PC-9 (cell line): ENCODE results near the gene TEDC2. TPM values are rescaled to one million over a fixed set of nuclear protein-coding genes. Genes with fewer than 3 reads are reported as not detected.

Experiments
- BruUV-seq: library from RNA; stranded (reverse); fragments of 400-500 nt; replicated peaks from 2 replicates; lab custom pipeline; 2021; lab: Mats Ljungman, UMichigan
- CTCF ChIA-PET: fragments of 300-600 bp; sonication (Branson Sonifier 250); formaldehyde crosslinking; loops from one replicate; lab custom pipeline; 2022; ENCODE audit warnings: antibody characterized with exemption; lab: Charles Lee
- POLR2A ChIA-PET: fragments of 300-600 bp; sonication (Branson Sonifier 250); formaldehyde crosslinking; loops from one replicate; lab custom pipeline; 2022; ENCODE audit warnings: antibody characterized with exemption; ENCODE audit not compliant: unreplicated experiment; lab: Charles Lee
- DNase-seq, 2 experiments: peaks; one replicate each; pipeline versions ENCODE4 v3.0.0 to v3.0.0-alpha.2; 2015 to 2022; ENCODE audit warnings: mixed read lengths in 1 of 2
- H2AFZ ChIP-seq: fragments of 200-600 bp; sonication (generic); 2 replicates; pipeline ENCODE4 v1.8.1; 2017; ENCODE audit warnings: antibody characterized with exemption
- H3F3A ChIP-seq: fragments of 200-600 bp; sonication (generic); 2 replicates; pipeline ENCODE4 v1.8.1; 2017; ENCODE audit warnings: antibody characterized with exemption, mild to moderate bottlenecking, low read depth; ENCODE audit not compliant: insufficient read depth
- H3K27ac ChIP-seq: fragments of 200-600 bp; sonication (generic); 2 replicates; pipeline ENCODE4 v1.6.1; 2016; ENCODE audit warnings: mixed run types
- H3K27me3 ChIP-seq: fragments of 200-600 bp; sonication (generic); 2 replicates; pipeline ENCODE4 v1.6.1; 2016; ENCODE audit warnings: low read depth, mixed run types; ENCODE audit not compliant: insufficient read depth
- H3K36me3 ChIP-seq: fragments of 200-600 bp; sonication (generic); 2 replicates; pipeline ENCODE4 v1.6.1; 2016; ENCODE audit warnings: low read depth, mixed run types
- H3K4me1 ChIP-seq: fragments of 200-600 bp; sonication (generic); replicated peaks from 2 replicates; pipeline ENCODE4 v1.6.1; 2016; ENCODE audit warnings: mixed run types; ENCODE audit not compliant: insufficient read depth
- H3K4me2 ChIP-seq: fragments of 200-600 bp; sonication (generic); 2 replicates; pipeline ENCODE4 v1.6.1; 2017; ENCODE audit warnings: mixed run types
- H3K4me3 ChIP-seq: fragments of 200-600 bp; sonication (generic); 2 replicates; pipeline ENCODE4 v1.6.1; 2016; ENCODE audit warnings: mixed run types
- H3K79me2 ChIP-seq: fragments of 200-600 bp; sonication (generic); 2 replicates; pipeline ENCODE4 v1.6.1; 2017; ENCODE audit warnings: low read depth, mixed run types
- H3K9me2 ChIP-seq: fragments of 200-600 bp; sonication (generic); 2 replicates; pipeline ENCODE4 v1.8.1; 2017; ENCODE audit warnings: mild to moderate bottlenecking; ENCODE audit not compliant: insufficient read depth
- H3K9me3 ChIP-seq: fragments of 200-600 bp; sonication (generic); 2 replicates; pipeline ENCODE4 v1.8.1; 2016; ENCODE audit warnings: low read depth; ENCODE audit not compliant: insufficient read depth
- H4K20me1 ChIP-seq: fragments of 200-600 bp; sonication (generic); 2 replicates; pipeline ENCODE4 v1.8.1; 2017; ENCODE audit not compliant: insufficient read depth
- EZH2 ChIP-seq: fragments of 200-600 bp; sonication (generic); IDR thresholded peaks from 2 replicates; pipeline ENCODE4 v1.8.0; 2017; ENCODE audit warnings: antibody characterized with exemption, low read depth
- intact Hi-C: fragments of 100-400 bp; cut with micrococcal nuclease; formaldehyde crosslinking; loops from one replicate; pipeline ENCODE4 v1.10.0; 2022; ENCODE audit not compliant: unreplicated experiment
- total RNA-seq: library from RNA; stranded (reverse); gene quantifications from 2 replicates; pipeline ENCODE4 v1.2.3, GENCODE V29; 2021
- TF ChIP-seq, protein P1 (sequence below): fragments of 200-600 bp; sonication (generic); conservative IDR thresholded peaks from 2 replicates; pipeline ENCODE4 v1.6.1; 2017; ENCODE audit warnings: mixed run types, antibody characterized with exemption, mild to moderate bottlenecking, moderate library complexity

TEDC2 gene
- total RNA-seq, 1 experiment from 2014 or later = 26.3 TPM

DNA sequence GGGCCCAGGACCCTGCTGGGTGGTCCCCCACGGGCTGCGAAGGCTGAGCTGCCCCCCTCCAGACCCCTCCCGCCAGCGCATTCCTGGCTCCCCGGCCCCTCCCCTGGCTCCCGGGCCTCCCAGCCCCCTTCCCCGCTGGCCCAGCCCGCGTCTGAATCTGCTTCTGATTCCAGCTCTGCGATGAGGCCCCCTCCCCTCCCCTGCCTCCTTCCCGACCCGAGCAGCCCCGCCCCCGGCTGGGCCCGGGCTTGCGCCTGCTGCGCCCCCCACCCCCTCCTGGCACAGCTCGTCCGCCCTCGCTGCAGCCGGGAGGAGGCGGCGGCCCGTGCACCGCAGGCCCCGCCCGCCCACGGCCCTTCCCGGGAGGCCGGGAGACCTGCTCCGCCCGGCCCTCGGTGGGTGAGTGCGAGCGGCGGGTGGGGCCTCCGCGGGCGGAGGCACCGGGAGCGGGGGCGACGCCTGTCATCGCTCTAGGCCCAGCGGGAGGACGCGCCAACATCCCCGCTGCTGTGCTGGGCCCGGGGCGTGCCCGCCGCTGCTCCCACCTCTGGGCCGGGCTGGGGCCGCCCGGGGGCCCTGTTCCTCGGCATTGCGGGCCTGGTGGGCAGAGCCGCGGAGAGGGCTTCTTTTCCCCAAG lies 11.2 kb downstream of the TEDC2 start, which contains the start of gene NTN3:
NTN3 (plus strand) TSS at position 282 of the 637 bp plus-strand sequence. CDS start 405 bp downstream, outside the sequence.
- H4K20me1 ChIP-seq = peaks cover 4% of the 10 kb centered on the region; the same call in 1 of the 2 replicates
- peaks cover 28% of the 10 kb centered on the region; the same call in 1 of the 2 replicates for H3F3A ChIP-seq
- peaks cover 24% of the 10 kb centered on the region; the same call in 1 of the 2 replicates for H3K4me1 ChIP-seq
- no peaks in the 10 kb centered on the region for H3K27me3 ChIP-seq
- peaks cover 10% of the 10 kb centered on the region for H3K79me2 ChIP-seq
- H3K27ac ChIP-seq = no peak within 1 kb of the TSS
- BruUV-seq = no TSS peak
- no peaks in the 10 kb centered on the region for H3K9me2 ChIP-seq
- no peak within 1 kb of the TSS for H3K4me2 ChIP-seq
- intact Hi-C loops = no loop called here
- H3K4me3 ChIP-seq = no peak within 1 kb of the TSS
- DNase-seq = peak in 1 of 2 experiments; percentile 28
- H3K36me3 ChIP-seq = no peaks in the 10 kb centered on the region
- ChIA-PET CTCF (no interaction called here), POLR2A (interaction anchor here (0.6 kb wide), 1 partner anchor 213 kb away, joined by 6 read pairs; no protein-coding TSS in a partner anchor)
- no peaks in the 10 kb centered on the region for H3K9me3 ChIP-seq
- TF ChIP-seq, protein P1, sequence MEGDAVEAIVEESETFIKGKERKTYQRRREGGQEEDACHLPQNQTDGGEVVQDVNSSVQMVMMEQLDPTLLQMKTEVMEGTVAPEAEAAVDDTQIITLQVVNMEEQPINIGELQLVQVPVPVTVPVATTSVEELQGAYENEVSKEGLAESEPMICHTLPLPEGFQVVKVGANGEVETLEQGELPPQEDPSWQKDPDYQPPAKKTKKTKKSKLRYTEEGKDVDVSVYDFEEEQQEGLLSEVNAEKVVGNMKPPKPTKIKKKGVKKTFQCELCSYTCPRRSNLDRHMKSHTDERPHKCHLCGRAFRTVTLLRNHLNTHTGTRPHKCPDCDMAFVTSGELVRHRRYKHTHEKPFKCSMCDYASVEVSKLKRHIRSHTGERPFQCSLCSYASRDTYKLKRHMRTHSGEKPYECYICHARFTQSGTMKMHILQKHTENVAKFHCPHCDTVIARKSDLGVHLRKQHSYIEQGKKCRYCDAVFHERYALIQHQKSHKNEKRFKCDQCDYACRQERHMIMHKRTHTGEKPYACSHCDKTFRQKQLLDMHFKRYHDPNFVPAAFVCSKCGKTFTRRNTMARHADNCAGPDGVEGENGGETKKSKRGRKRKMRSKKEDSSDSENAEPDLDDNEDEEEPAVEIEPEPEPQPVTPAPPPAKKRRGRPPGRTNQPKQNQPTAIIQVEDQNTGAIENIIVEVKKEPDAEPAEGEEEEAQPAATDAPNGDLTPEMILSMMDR = no peak
- TF ChIP-seq EZH2 = no peak
- no peak within 1 kb of the TSS for H2AFZ ChIP-seq

DNA sequence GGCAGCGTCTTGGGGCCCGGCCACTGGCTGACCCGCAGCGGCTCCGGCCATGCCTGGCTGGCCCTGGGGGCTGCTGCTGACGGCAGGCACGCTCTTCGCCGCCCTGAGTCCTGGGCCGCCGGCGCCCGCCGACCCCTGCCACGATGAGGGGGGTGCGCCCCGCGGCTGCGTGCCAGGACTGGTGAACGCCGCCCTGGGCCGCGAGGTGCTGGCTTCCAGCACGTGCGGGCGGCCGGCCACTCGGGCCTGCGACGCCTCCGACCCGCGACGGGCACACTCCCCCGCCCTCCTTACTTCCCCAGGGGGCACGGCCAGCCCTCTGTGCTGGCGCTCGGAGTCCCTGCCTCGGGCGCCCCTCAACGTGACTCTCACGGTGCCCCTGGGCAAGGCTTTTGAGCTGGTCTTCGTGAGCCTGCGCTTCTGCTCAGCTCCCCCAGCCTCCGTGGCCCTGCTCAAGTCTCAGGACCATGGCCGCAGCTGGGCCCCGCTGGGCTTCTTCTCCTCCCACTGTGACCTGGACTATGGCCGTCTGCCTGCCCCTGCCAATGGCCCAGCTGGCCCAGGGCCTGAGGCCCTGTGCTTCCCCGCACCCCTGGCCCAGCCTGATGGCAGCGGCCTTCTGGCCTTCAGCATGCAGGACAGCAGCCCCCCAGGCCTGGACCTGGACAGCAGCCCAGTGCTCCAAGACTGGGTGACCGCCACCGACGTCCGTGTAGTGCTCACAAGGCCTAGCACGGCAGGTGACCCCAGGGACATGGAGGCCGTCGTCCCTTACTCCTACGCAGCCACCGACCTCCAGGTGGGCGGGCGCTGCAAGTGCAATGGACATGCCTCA lies 12.0 kb downstream of the TEDC2 start:
- CTCF ChIA-PET = no interaction called here
- peaks cover 13% of the 10 kb centered on the region for H3K79me2 ChIP-seq
- no peak overlapping the region for H2AFZ ChIP-seq
- H4K20me1 ChIP-seq = peaks cover 10% of the 10 kb centered on the region
- no peak for DNase-seq
- no peak for TF ChIP-seq EZH2
- TF ChIP-seq, protein P1 = no peak
- no peak overlapping the region for H3K4me3 ChIP-seq
- no peak overlapping the region for H3K4me2 ChIP-seq
- H3K27ac ChIP-seq = no peak overlapping the region
- peaks cover 30% of the 10 kb centered on the region; the same call in 1 of the 2 replicates for H3F3A ChIP-seq
- BruUV-seq = no TSS peak
- H3K4me1 ChIP-seq = peaks cover 27% of the 10 kb centered on the region; the same call in 1 of the 2 replicates
- H3K9me2 ChIP-seq = no peaks in the 10 kb centered on the region
- no peaks in the 10 kb centered on the region for H3K9me3 ChIP-seq
- no peaks in the 10 kb centered on the region for H3K36me3 ChIP-seq
- intact Hi-C loops = no loop called here
- POLR2A ChIA-PET = no interaction called here
- H3K27me3 ChIP-seq = no peaks in the 10 kb centered on the region

DNA sequence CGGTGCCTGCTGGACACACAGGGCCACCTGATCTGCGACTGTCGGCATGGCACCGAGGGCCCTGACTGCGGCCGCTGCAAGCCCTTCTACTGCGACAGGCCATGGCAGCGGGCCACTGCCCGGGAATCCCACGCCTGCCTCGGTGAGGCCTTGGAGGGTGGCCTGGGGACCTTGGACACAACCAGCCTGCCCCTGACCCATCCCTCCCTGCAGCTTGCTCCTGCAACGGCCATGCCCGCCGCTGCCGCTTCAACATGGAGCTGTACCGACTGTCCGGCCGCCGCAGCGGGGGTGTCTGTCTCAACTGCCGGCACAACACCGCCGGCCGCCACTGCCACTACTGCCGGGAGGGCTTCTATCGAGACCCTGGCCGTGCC lies 12.6 kb downstream of the TEDC2 start:
- ChIA-PET CTCF (no interaction called here), POLR2A (no interaction called here)
- BruUV-seq = no TSS peak

More for the DNA sequence above, 12.6 kb downstream of the TEDC2 start:
- Histone ChIP-seq H3K4me2 (no peak overlapping the region), H3K4me1 (peaks cover 27% of the 10 kb centered on the region; the same call in 1 of the 2 replicates), H2AFZ (no peak overlapping the region), H3K27ac (no peak overlapping the region), H3F3A (peaks cover 30% of the 10 kb centered on the region; the same call in 1 of the 2 replicates), H3K9me3 (no peaks in the 10 kb centered on the region), H3K36me3 (no peaks in the 10 kb centered on the region), H3K9me2 (no peaks in the 10 kb centered on the region), H4K20me1 (peaks cover 12% of the 10 kb centered on the region), H3K79me2 (peaks cover 13% of the 10 kb centered on the region), H3K4me3 (no peak overlapping the region), H3K27me3 (no peaks in the 10 kb centered on the region)
- TF ChIP-seq, protein P1 = no peak
- TF ChIP-seq EZH2 = no peak
- no peak for DNase-seq
- intact Hi-C loops = no loop called here
